Measurements from ENCODE around the gene SMPD4.
"Not testable (repeated sequence)": the region's sequence is repeated elsewhere in the genome, so short reads cannot be mapped to it uniquely, and the experiment has no call there.

Gene SMPD4

GRCh38 chr2:130141002-130141401, 40.4 kb downstream of the SMPD4 start:
- DNase-seq (ENCODE audit: low read depth in 4 of 4, low spot score in 1 of 4), result not testable (repeated sequence)

- DNase-seq (ENCODE audit: low read depth in 4 of 4, low spot score in 1 of 4), result not testable (repeated sequence)
Measured at GRCh38 chr2:130140516-130140915, 40.9 kb downstream of the SMPD4 start.

DNA sequence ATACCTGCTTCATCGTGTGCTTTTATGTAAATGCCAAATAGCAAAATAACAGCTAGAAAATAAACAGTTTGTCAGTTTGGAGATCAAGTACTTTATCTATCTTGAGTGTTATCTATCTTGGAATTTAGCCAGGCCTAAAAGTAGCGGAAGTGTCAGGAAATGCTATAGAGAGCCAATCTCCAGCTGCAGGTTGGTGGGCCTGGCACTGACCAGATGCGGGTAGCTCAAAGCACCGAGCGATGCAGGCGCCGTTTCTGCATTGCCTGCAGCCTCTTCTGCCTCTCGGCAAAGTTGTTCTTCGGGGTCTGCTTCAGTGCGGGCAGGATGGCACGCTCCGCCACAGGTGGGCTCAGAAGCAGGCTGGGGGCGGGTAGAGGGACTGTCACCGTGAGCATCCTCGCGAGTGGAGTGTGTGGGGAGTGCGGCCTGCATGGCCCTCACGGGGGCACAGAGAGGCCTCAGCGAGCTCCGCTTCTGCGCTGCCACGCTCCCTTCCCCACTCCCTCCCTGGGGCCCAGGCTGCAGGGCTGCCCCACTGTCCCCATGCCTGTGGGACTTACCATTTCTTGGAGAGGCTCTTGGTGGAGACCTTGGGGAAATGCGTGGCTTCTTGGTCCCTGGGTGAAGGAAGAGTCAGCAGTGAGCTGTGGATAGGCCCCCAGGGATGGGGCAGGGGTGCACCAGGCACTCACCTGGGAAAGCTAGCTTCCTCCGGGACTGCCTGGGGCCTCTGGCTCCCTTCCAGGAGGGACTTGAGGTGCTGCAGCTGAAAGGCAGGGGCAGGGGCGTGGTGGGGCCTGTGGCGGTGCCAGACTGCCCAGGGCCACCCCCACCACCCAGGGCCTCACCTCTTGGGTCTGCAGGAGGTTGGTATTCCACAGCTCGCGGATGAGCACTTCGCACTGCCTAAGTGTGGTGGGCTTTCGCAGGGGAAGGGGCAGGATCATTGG, 41.8 kb downstream of the SMPD4 start:
- DNase-seq (ENCODE audit: low read depth in 4 of 4, low spot score in 1 of 4), result not testable (repeated sequence)

- DNase-seq (ENCODE audit: low read depth in 4 of 4, low spot score in 1 of 4), result not testable (repeated sequence)
Measured at GRCh38 chr2:130138841-130139251, 42.6 kb downstream of the SMPD4 start.

GRCh38 chr2:130138326-130138725, 43.1 kb downstream of the SMPD4 start:
- not testable (repeated sequence) for DNase-seq (ENCODE audit: low read depth in 4 of 4, low spot score in 1 of 4)

DNA sequence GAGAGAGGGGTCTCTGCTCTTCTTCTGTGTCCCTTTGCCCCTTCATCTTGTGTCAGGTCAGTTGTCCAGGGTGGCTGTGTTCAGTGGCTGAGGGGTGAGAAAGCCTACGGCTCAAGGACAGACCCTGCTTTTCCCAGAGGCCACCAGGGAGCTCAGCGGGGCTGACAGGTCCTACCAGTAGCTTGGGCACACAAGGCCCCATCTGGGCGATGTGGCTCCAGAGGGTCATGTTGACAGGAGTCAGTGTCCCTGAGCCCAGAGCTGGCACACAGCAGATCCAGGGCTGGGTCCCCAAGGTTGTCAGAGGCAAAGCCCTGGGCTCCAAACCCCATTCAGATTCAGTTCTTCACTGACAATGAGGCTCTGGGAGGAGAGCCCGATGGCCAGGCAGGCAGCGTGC, 44.3 kb downstream of the SMPD4 start:
- DNase-seq (ENCODE audit: low read depth in 4 of 4, low spot score in 1 of 4), result not testable (repeated sequence)

DNA sequence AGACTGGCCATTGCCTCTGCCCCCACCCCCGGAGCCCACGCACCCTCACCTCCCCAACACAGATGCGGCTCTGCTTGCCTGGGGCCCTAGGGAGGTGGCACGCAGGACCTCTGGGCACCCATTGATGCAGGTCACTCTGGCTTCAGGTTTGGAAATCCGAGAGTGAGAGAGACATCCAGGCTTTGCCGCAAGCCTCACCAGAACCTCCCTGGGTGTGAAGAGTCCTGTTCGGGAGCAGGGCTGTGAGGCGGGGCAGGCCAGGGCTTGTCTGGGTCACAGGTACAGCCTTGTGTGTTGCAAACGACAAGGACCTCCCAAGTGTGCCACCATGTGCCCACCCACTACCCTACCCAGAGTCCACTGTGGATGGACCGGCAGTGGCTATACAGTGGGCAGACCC, 44.9 kb downstream of the SMPD4 start:
- not testable (repeated sequence) for DNase-seq (ENCODE audit: low read depth in 4 of 4, low spot score in 1 of 4)

DNA sequence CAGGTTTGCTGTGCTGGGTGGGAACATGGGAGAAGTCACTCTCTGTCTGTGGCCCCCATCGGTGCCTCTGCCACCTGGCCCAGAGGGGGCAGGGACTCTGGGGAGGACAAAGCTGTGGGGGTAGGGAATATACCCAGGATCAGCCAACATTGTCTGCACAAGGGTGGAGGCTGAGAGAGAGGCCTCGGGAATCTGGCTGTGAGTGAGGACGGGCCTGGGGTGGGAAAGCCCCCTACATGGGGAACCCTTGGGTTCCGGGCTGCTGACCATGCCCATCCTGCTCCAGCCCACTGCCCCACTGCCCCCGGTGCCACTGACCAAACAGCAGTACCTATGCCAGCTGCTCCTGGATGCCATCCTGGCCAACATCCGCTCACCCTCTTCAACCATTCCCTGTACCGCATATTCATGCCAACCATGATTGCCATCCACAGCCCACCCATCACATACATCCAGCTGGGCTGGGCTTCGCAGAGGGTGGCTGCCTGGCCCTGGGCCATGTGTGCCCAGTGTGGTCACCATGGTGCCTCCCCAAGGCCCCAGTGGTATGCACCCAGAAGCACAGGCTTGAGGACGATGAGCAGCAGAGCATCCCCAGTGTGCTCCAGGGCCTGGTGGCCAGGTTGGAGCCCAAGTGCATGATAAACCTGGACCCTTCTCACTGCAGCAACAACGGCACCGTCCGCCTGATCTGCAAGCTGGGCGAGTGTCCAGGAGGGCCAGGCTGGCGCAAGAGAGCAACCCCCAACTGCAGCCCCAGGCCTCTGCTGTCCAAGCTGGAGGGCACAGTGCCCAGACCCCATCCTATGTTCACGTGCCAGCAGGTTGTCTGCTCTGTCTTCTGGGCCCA, 45.5 kb downstream of the SMPD4 start:
- DNase-seq (ENCODE audit: low read depth in 4 of 4, low spot score in 1 of 4), result no peak

GRCh38 chr2:130129120-130129829, 52.1 kb downstream of the SMPD4 start, which contains the start of gene POTEF:
Gene POTEF (minus strand): TSS chr2:130129222. CDS start chr2:130120515, 8,707 bp downstream.
- DNase-seq (ENCODE audit: low read depth in 4 of 4, low spot score in 1 of 4), result not testable (repeated sequence)

- not testable (repeated sequence) for DNase-seq (ENCODE audit: low read depth in 4 of 4, low spot score in 1 of 4)
Measured at GRCh38 chr2:130128464-130128863, 52.9 kb downstream of the SMPD4 start.

DNA sequence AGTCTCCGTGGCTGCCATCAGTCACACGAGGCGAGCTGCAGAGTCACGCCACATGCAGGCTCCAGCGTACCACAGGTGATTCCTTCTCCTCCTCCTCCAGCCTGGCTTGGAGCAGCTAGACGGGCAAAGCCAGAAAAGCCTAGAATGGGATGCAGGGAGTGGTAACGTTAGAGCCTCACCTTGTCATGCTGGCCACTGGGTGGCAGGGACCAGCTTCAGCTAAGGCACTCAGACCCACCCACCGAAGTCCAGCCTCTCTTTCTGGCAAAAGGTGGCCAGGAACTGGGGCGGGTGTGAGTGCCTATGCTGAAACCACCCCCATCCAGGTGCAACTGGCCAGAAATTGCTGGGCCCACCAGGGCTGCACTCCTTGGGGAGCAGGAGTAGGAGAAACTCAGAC, 53.7 kb downstream of the SMPD4 start:
- not testable (repeated sequence) for DNase-seq (ENCODE audit: low read depth in 4 of 4, low spot score in 1 of 4)

DNA sequence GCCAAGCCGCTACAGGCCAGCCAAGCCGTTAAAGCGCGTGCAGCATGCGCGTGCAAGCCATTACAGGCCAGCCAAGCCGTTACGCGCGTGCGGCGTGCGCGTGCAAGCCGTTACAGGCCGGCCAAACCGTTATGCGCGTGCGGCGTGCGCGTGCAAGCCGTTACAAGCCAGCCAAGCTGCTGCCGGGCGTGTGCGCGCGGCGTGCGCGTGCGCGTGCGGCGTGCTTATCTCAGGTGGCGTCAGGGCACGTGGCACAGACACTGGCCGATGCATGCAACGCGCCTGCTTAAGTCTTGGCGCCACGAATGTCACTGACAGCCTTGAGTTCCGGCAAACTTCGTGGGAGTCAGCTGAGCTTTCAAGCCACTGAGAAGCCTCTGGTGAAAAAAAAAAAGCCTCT, 60.5 kb downstream of the SMPD4 start:
- DNase-seq (ENCODE audit: low read depth in 4 of 4, low spot score in 1 of 4), result not testable (repeated sequence)

GRCh38 chr2:130102597-130103363, 78.6 kb downstream of the SMPD4 start:
- DNase-seq (ENCODE audit: low read depth in 4 of 4, low spot score in 1 of 4), result not testable (repeated sequence)
